DMS53 treated with DMSO at 0.1 percent for 48 hours (cell line): Measurements from ENCODE around the gene NAA16.
A peak's percentile ranks its signal among the peaks of the same experiment; 100 is the strongest.

ENCODE experiments used
- DNase-seq: peaks from one replicate; lab custom pipeline; 2025; ENCODE audit not compliant: unreplicated experiment; lab: John Stamatoyannopoulos, UW

The NAA16 gene

DNA sequence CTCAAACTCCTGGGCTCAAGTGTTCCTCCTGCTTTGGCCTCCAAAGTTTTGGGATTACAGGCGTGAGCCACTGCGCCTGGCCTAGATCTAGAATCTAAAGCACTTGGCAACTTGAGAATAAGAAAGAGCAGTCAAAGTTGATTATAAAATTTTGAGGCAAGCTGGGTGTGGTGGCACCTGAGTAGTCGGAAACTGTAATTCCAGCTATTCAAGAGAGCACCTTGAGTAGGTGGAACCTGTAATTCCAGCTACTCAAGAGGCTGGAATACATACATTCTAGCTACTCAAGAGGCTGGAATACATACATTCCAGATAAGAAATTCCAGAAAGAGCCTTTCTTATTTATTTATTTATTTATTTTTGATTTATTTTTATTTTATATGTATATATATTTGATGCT lies 8.3 kb upstream of the NAA16 start:
- no peak for DNase-seq

DNA sequence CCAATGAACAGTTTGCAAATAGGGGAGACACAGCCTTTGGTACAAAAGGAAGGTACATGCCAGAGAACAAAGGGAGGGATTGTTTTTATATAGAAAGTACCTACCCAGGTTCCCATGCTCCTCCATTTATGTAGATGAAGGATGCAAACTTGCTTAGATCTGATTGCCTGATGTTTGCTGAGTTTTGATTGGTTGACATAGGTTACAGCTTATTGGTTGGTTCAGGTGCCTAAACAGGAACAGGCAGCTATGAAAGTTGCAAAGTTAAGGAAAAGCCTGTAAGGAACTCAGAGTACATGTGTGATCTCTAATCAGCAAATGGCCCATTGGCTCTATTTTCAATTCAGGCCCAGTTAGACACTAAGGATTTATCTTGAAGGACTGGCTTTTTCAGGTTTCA lies 6.5 kb upstream of the NAA16 start:
- DNase-seq, result no peak

DNA sequence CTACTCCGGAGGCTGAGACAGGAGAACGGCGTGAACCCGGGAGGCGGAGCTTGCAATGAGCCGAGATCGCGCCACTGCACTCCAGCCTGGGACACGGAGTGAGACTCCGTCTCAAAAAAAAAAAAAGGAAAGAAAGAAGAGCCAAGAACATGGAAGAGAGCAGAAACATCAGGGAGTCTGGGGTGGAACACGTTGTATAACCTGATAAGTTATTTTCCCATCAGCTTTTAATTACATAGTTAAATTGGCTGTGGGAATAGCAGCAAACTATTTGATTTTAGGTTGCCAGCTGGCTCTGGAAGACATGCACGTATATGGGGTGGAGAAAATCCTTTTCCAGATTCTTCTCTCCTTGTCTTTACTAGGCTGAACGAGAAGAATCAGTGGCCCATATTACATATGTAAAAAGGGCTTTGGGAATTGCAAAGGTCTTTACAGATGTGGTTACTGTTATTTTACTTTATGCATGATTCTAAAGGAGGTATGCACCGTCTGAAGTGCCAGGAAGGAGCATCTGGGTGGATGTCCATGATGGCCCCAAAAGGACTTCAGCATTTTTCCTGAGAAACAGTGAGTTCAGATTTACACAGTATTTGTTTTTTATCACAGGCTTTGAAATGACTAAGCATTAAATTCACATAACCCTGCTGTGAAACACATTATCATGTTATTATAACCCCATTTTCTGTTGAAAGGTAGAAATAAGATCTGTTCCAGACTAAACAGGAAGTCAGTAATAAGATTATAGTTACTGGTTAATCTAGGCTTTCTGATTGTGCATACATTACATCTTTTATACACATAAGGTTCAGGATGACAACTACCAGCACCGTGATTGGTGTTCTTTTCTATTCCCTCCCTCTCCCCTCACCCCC lies 4.6 kb upstream of the NAA16 start:
- DNase-seq, result no peak

DNA sequence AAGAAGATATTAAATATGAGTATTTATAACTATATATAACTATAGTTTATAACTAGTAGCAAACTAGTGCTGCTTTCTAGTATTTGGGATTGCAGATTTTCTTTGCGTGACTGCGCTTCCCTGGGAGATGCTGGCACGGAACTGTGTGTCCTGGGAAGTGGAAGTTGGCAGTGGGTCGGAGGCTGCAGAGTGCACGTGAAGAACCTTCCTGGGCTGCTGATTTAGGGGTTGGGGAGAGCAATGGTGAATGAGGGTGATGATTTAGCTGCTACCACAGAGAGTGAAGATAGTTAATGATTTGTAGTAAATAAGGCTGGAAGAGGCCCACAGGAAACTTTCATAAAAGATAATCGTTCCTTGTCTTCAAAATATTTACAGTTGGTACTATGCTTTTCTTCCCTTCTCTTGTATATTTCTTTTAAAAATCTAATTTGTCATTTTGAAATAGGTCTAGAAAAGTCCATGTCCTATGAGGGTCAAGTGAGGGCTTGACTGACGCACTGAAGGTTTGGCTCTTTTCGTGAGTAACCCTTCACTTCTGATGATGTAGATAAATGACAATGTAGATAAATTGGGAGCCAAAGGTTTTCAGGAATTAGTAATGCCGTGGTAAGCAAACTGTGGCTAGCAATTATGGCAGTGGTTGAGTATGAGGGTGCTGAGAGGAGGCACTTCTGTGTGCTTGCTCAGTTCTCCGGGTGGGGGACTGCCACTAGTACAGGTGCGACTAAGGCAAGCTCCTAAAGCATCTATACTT lies 3.0 kb upstream of the NAA16 start:
- no peak for DNase-seq

DNA sequence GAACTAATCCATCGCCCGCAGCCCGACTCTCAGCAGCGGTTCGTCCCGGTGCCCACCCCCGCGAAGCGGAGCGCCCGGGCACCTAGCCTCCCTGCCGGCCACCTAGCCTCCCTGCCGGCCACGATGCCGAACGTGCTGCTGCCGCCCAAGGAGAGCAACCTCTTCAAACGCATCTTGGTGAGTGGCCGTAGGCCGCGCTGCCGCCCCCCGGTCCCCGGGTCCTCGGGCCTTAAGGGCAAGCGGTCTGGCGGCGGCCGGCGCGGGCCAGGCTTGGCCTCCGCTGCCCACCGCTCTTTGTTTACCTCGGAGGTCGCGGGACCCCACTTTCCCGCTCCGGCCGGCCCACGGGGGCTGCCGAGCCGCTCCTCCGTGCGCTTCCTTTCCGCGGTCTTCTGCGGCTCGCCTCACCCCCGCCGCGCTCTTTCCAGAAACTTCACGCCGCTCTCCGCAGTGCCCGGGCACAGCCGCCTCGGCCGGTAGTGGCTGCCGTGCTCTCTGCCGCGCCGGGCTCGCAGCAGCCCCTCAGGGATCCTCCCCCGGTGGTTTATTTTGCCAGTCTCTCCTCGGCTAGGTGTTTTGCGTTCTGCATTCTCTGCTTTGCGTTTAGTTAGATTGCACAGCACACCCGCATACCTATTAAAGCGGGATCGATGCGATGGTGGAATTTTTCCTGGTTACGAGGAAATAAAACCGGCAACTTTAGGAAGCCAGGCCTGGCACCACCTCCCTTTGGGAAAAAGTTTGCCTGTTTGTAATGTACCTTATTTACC lies 524 bp downstream of the NAA16 start:
- peak; percentile 12 for DNase-seq

DNA sequence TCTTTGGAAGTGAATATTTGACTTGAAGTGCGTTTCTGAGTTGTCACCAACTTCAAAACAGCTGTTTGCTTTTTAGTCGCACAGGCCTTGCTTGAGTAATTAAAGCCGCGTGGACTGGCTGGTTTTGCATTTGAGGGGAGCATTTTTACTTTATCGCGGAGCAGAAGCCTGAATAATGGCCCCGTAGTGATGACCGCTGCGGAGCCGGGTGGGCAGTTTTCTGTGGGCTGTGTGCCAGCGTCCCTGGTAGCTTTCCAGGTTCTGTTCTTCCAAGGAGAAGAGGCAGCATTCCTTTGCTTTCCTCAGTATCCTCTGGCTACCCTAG lies 1.1 kb downstream of the NAA16 start:
- no peak for DNase-seq

DNA sequence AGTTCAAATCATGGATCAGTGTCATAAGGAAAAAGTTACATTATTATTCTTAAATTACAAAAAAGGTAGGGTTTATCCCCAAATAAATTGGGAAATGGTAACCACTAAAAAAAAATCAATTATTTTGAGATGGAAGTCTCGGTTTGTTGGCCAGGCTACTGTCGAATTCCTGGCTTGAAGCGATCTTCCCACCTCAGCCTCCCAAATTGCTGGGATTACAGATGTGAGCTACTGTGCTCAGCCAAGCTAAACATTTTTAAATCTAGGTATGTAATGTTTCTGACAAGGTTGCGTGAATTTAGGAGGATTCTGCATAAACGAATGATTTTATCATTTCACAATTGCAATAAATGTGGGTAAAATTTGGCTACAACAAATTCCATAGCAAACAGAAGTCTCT lies 2.0 kb downstream of the NAA16 start:
- no peak for DNase-seq

DNA sequence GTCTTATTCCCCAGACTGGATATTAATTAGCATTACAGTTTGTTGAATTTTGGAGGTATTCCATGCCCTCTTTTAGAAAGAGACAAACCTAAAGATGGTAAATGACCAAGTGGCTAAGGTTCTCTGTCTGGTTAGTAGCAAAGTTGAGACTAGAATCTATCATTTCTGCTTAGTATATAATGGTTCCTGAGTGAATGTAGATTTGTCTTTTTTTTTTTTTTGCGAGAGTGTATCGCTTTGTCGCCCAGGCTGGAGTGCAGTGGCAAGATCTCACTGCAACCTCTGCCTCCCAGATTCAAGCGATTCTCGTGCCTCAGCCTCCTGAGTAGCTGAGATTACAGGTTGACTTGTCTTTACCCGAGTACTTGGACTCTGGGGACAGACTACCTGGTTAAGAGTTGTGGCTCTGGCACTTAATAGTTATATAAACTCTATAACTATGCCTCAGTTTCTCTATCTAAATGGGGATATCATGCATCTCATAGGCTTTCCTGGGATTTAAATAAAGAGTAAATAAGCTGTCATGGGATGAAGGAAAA lies 2.7 kb downstream of the NAA16 start:
- no peak for DNase-seq

DNA sequence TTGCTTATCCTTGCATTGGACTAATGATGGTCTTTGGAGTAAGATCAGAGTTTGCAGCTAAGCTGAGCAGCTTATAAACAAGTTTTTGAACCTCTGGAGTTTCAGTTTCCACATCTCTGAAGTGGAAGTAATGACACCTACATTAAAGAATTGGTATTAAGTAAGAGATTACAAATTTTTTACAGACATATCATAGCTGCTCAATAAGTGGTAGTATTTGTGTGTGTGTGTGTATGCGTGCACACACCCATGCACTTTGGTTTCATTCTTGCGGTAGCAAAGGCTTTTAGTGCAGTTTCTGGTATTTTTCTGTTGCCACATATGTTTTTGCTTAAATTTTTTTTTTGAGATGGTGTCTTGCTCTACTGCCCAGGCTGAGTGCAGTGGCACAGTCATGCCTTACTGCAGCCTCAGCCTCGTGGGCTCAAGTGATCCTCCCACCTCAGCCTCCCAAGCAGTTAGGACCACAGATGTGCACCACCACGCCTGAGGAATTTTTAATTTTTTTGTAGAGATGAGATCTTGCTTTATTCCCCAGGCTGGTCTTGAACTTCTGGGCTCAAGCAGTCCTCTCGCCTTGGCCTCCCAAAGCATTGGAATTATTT lies 4.5 kb downstream of the NAA16 start:
- DNase-seq, result no peak

DNA sequence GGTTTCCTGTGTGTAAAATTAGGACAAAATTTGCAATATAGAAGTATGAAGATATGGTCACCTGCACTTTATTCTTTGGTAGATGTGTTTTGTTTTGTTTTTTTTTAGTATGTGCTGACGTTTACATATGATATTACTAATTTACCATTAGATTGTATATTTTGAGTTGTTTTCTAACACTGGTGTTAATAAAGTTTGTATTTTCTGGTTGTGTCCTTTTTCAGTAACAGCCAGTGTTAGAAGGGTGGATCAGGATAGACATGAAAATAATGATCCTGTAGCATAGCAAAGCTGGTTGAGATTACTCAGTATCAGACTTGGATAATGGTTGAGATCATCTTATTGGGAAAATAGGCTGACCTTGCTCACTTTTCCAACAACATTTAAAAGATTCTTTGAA lies 6.2 kb downstream of the NAA16 start:
- DNase-seq, result no peak

DNA sequence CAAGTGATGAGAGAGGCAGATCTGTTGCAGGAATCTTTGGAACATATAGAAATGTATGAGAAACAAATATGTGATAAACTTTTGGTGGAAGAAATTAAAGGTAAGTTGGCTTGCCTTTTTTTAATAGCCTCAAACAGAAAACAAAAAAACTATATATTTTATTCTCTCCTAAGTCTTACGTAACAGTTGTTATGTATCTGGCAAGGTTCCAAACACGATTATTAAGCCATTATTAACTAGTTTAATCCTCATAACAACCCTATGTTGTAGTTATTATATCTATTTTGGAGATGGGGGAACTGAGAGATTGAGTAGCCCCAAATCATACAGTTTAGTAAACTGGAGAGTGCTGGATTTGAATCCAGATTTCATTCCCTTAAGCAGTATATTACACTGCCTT lies 14.7 kb downstream of the NAA16 start:
- DNase-seq, result no peak

DNA sequence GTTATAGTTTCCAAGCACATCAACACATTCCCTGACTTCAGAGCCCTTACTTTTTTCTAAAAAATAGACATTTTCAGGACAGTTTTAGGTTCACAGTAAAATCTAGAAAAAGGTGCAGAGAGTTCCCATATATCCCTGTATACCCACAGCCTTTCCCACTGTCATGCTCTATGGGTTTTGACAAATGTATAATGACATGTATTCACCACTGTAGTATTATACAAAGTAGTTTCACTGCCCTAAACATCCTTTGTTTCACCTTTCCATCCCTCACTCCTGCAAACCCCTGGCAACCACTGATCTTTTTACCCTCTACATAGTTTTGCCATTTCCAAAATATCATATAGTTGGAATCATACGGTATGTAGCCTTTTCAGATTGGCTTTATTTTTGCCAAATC lies 15.6 kb downstream of the NAA16 start:
- no peak for DNase-seq

DNA sequence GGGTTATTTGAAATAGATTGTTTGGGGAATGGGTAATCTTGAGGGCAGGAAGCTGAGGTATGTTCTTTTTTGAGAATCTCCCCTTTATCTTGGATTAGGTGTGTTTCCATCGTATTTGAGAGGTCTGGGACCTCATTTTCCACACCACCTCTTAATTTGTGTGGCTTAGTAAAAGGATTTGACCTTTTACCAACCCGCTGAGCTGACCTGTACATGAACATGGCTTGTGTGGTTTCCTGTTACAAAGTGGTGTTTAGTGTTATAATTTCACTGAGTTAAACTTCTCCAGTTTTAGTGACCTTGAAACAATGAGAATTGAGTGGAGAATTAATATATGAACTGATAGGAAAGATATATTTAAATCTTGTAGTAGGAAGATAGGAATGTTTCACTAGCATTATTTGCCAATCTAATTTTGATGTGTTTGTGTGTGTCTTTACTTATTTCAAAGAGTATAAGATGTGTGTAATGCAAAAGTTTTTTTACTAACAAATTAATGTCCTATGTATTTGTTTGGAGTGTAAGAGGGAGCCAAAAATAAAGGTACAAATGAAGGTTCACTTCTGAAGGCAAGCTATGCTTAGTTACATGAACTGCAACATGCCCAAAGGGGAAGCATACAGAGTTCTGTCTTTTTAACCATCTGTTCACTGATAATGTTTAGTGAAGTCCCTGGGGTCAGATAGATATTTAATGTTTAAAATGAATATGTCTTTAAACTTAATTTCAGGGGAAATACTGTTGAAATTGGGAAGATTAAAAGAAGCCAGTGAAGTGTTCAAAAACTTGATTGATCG lies 17.1 kb downstream of the NAA16 start:
- DNase-seq, result no peak

DNA sequence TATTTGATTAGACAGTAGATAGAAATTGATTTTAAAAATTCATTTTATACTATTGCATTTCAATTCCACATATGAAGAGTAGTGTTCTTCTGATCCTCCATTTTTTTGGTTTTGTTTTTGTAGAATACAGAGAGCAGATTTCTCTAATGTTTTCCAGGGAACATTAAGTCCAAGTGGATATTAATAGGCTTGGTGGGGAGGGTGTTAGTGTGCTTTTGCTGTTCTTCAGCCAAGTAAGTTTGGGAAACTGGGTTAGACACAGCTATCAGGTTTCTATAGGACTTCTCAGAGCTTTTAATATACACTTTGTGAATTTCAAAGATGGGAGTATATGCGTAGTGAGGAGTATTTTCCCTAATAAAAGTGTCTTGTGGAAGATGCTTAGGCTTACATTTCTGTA lies 21.8 kb downstream of the NAA16 start:
- DNase-seq, result no peak

DNA sequence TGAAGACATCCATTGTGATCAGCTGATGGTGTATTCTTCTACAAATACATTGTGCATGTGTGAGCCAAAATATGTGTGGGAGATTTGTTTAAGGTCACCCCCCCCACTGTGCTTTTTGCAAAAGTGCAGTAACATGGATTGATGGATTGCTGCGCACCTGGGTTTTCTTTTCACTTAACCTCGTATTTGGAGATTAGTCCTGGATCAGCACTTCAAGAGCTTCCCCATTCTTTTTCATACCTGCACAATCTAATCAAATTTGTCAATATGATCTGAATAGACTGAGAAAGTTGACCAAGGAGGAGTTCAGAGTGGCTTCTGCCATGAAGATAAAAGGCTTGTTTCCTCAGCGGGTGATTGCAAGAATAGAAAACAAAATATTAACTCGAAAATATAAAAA lies 23.7 kb downstream of the NAA16 start:
- no peak for DNase-seq

DNA sequence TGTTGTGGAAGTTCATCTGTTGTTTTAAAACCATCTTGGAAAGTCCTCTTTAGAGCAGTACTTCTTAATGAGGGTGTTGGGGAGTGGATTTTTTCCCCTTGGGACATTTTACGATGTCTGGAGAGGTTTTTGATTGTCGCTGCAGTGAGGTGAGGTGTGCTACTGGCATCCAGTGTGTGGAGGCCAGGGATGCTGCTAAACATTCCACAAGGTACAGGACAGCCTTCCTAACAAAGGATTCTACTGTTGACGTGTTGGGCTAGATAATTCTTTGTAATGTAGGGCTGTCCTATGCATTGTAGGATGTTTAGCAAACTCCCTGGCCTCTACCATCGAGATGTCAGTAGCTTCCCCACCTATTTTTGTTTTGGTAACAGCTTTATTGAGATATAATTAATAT lies 33.3 kb downstream of the NAA16 start:
- no peak for DNase-seq

DNA sequence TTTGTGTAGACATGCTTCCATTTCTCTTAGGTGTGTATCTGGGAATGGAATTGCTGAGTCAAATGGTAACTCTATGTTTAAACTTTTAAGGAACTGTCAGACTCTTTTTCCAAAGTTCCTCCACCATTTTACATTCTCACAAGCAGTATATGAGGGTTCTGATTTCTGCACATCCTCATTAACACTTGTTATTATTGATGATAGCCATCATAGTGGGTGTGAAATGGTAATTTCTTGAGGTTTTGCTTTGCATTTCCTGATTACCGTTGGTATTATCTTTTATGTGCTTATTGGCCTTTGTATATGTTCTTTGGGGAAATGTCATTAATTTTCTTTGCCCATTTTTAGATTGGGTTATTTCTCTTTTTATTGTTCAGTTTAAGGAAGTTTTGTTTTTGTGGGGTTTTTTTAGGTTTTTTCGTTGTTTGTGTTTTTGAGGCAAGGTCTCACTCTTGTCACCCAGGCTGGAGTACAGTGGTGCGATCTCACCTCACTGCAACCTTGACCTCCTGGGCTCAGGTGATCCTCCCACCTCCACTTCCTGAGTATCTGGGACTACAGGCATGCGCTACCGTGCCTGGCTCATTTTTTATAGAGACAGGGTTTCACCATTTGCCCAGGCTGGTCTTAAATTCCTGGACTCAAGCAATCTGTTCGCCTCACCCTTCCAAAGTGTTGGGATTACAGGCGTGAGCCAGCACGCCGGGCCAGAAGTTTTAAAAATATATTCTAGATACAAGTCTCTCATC lies 34.3 kb downstream of the NAA16 start:
- DNase-seq, result no peak

DNA sequence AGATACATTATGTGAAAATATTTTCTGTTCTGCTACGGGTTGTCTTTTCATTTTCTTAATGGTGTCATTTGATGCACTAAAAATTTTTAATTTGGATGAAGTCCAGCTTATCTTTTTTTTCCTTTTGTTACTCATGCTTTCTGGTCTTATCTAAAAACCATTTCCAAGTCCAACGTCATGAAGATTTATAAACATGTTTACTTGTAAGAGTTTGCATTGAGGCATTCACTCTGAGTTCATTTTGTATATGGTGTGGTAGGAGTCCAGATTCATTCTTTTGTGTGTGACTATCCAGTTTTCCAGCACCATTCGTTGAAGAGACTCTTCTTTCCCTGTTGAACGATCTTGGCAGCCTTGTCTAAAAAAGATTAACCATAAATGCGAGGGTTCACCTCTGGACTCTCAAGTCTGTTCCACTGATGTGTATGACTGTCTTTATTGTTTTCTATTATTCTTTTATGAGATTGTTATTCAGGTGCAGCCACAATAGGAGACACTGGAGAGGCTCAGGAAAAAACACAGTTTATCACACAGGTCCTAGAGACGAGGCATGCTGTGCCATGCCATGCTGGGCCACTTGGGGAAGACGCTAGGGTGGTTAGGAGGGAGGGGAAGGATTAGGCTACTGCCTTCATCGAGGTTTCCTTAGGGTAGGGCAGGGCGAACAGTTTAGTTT lies 35.0 kb downstream of the NAA16 start:
- no peak for DNase-seq
